ENCODE data around the gene ITGA11.
A peak's percentile ranks its signal among the peaks of the same experiment; 100 is the strongest.

The ITGA11 gene

DNA sequence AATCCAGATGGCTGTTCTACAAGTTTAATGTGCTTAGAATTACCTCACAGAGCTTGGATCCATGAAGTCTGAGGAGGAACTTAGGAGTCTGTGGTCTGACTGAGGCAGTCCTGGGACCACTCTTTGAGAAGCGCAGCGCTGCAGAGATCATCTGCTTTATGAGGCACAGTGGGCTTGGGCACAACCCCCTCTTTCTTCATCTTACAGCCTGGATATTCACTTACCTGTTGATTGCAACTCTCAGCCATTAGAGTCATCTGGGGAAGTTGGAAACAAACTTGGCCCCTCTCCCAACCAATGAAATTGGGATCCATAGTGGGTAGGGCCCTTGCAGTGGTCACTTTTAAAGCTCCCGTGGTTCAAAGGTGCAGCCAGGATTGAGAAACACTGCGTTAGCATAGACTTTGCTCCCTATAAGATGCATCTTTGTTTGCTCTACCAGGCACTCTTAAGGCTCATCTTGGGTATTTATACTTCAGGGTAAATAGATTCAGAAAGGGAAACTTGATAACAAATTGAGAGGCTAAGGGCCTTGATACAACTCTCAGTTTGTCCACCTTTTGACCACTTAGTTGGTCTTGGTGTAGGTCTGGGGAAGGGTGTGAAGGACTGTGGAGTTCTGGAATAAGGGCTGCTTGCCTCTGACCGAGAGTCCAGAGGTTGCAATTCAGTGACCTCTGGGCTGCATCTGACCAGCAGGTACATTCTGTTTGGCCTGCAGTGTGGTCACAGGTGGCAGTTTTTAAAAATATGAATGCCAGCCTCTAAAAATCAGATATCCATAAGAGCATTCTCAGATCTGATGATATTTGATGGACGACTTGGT is 131.6 kb downstream of the ITGA11 start:
- H3K9ac ChIP-seq (ENCODE audit: low read length) = no peak overlapping the region
- H3K4me3 ChIP-seq (ENCODE audit: low read length) = no peak overlapping the region
- H3K27me3 ChIP-seq (ENCODE audit: control insufficient read depth, insufficient read depth, low read length) = no peaks in the 10 kb centered on the region
- H3K4me1 ChIP-seq (ENCODE audit: control insufficient read depth, insufficient read depth, low read length) = peaks cover 7% of the 10 kb centered on the region
- no peaks in the 10 kb centered on the region for H3K9me3 ChIP-seq (ENCODE audit: control insufficient read depth, low read length)
- no peaks in the 10 kb centered on the region for H3K36me3 ChIP-seq (ENCODE audit: control insufficient read depth, insufficient read depth, low read length)

DNA sequence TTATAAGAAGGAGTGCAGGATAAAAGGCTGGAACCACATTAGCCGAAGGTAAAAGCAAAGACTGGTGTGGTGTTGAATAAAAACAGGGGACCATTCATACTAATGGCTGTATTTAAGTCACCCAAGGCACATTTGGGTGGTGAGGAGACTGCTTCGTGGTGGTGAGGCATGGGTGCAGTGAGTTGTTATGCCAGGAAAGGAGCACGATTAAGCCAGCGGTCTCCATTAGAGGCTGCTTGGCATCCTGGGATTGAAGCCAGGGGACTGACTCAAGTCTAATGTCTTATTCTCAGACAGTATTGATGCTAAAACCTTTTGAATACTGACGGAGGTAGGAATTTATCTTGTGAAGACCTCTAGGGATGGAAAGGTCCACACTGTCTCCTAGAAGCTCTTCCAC is 132.5 kb downstream of the ITGA11 start:
- Histone ChIP-seq H3K9me3 (ENCODE audit: control insufficient read depth, low read length) (no peaks in the 10 kb centered on the region), H3K4me1 (ENCODE audit: control insufficient read depth, insufficient read depth, low read length) (peaks cover 7% of the 10 kb centered on the region), H3K4me3 (ENCODE audit: low read length) (no peak overlapping the region), H3K9ac (ENCODE audit: low read length) (no peak overlapping the region), H3K27me3 (ENCODE audit: control insufficient read depth, insufficient read depth, low read length) (no peaks in the 10 kb centered on the region), H3K36me3 (ENCODE audit: control insufficient read depth, insufficient read depth, low read length) (no peaks in the 10 kb centered on the region)

DNA sequence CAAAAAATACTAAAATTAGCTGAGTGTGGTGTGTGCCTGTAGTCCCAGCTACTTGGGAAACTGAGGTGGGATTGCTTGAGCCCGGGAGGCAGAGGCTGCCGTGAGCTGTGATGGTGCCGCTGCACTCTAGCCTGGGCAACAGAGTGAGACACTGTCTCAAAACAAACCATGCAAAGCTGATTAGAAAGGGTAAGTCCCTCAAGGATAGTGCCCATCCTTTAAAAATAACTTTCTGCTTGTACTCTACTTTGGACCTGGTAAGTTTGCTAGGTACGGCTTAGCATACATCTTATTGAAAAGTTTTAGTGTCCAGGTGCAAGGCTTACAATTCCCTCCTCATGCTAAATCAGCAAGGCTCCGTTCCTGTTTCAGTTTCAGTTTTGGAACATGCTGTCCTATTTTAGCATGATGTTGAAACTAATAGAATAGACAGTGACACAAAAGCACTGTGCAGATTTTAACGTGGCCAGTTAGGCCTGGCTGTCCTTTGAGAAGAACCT is 133.0 kb downstream of the ITGA11 start:
- Histone ChIP-seq H3K4me3 (ENCODE audit: low read length) (no peak overlapping the region), H3K9me3 (ENCODE audit: control insufficient read depth, low read length) (no peaks in the 10 kb centered on the region), H3K27me3 (ENCODE audit: control insufficient read depth, insufficient read depth, low read length) (no peaks in the 10 kb centered on the region), H3K9ac (ENCODE audit: low read length) (peak overlapping the region; percentile 40), H3K36me3 (ENCODE audit: control insufficient read depth, insufficient read depth, low read length) (no peaks in the 10 kb centered on the region), H3K4me1 (ENCODE audit: control insufficient read depth, insufficient read depth, low read length) (peaks cover 7% of the 10 kb centered on the region)

DNA sequence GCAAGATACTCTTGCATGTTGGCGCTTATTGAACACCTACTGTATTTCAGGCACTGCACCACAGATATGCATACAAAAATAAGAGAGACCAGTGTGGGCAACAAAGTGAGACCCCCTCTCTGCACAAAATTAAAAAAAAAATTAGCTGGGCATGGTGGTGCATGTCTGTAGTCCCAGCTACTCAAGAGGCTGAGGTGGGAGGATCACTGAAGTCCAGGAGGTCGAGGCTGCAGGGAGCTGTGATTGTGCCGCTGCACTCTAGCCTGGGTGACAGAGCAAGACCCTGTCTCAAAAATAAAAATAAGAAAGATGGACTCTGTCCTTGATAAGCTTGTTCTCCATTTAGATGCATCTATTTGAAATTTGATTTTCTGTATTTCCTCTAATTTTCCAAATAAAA is 133.6 kb downstream of the ITGA11 start:
- Histone ChIP-seq H3K36me3 (ENCODE audit: control insufficient read depth, insufficient read depth, low read length) (no peaks in the 10 kb centered on the region), H3K9me3 (ENCODE audit: control insufficient read depth, low read length) (no peaks in the 10 kb centered on the region), H3K4me3 (ENCODE audit: low read length) (no peak overlapping the region), H3K4me1 (ENCODE audit: control insufficient read depth, insufficient read depth, low read length) (peaks cover 7% of the 10 kb centered on the region), H3K9ac (ENCODE audit: low read length) (no peak overlapping the region), H3K27me3 (ENCODE audit: control insufficient read depth, insufficient read depth, low read length) (no peaks in the 10 kb centered on the region)

DNA sequence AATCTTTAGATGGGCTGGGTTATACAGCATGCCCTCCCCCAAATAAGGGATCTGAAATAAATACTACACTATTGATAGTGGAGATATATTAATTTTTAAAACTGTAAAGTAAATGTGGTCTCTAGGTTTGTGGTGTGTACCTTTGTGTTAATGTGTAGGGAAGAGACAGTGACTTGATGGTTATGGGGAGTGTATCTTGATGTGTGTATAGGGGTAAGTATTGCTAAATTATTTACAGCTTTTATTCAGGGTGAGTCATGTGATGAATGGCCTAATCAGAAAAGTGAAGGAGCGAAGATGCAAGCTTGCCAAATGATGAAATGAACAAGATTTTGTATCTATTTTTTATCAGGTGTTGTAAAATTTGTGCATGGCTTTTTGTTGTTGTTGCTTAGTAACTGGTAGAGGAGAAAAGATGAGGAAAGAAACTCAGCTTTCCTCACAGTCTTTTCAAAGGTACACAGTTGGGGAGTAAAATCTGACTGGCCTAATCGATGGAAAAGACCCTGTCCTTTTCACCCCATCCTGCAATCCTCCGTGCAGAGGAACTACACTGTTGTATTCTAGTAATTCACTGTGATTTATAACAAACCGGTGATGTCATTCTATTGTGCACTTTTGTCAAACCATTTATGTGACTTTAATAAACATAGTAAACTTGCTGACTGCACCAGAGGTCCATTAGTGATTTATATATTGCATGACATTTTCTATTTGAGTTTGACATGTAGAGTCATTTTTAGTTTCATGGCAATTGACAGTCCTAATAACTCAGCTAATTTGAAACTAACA is 136.8 kb downstream of the ITGA11 start:
- Histone ChIP-seq H3K9me3 (ENCODE audit: control insufficient read depth, low read length) (no peaks in the 10 kb centered on the region), H3K4me1 (ENCODE audit: control insufficient read depth, insufficient read depth, low read length) (peaks cover 7% of the 10 kb centered on the region), H3K27me3 (ENCODE audit: control insufficient read depth, insufficient read depth, low read length) (no peaks in the 10 kb centered on the region)

DNA sequence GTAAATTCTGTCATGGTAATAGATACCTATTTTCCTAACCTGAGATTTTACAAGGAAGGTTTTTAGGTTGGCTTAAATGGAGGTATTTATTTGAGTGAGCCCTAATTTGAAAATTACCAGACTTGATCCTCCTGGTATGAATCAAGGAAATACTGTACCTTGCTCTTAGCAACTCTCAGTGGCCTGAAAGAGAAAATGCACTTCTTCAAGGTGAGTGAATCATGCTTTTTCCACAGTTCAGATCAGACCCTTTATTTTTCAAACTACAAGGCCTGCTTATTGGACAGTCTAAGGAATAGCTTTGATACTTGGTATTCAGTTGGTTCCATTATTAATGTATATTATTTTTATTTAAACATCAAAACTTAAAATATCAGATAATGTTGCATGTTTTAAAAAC is 139.0 kb downstream of the ITGA11 start:
- H3K36me3 ChIP-seq (ENCODE audit: control insufficient read depth, insufficient read depth, low read length) = no peaks in the 10 kb centered on the region
- no peaks in the 10 kb centered on the region for H3K4me1 ChIP-seq (ENCODE audit: control insufficient read depth, insufficient read depth, low read length)
- no peak overlapping the region for H3K4me3 ChIP-seq (ENCODE audit: low read length)
- H3K27me3 ChIP-seq (ENCODE audit: control insufficient read depth, insufficient read depth, low read length) = no peaks in the 10 kb centered on the region
- no peaks in the 10 kb centered on the region for H3K9me3 ChIP-seq (ENCODE audit: control insufficient read depth, low read length)
- no peak overlapping the region for H3K9ac ChIP-seq (ENCODE audit: low read length)

More for the DNA sequence above, 136.8 kb downstream of the ITGA11 start:
- no peak overlapping the region for H3K4me3 ChIP-seq (ENCODE audit: low read length)
- no peak overlapping the region for H3K9ac ChIP-seq (ENCODE audit: low read length)
- H3K36me3 ChIP-seq (ENCODE audit: control insufficient read depth, insufficient read depth, low read length) = no peaks in the 10 kb centered on the region

DNA sequence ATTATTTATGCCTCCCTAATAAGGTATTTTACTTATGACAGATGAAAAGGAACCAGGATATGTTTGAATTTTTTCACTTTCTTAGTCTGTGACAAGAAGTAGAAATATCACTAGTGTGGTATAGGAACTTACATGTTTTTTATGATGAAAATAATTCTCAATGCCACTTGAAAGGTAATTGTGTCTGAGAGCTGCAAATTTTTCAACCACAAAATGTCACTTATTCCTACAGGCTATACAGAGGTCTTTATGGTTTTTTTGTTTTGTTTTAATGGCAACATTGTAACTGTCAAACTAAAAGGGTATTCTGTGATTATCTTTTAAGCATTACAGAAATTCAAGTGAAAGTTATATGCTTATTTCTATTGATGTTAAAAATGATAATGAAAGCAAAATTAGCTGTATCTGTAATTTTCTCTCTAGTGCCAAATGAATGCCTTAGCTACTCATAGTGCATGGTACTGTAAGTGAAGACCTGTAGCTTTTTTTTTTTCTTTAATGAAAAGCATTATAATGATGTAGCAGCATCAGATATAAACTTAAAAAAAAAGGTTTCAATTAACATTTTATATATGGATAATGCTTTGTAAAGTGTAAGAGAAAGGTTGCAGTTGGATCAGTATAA is 139.7 kb downstream of the ITGA11 start:
- H3K4me1 ChIP-seq (ENCODE audit: control insufficient read depth, insufficient read depth, low read length) = no peaks in the 10 kb centered on the region

DNA sequence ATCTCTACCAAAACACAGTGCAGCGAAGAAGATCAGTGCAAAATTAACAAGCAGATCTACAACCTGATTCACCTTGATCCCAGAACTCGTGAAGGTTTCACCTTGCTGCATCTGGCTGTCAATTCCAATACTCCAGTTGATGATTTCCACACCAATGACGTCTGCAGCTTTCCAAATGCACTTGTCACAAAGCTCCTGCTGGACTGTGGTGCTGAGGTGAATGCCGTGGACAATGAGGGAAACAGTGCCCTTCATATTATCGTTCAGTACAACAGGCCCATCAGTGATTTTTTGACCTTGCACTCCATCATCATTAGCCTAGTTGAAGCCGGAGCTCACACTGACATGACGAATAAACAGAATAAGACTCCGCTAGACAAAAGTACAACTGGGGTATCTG is 141.2 kb downstream of the ITGA11 start:
- H3K9ac ChIP-seq (ENCODE audit: low read length) = no peak overlapping the region

More for the DNA sequence above, 139.7 kb downstream of the ITGA11 start:
- no peak overlapping the region for H3K9ac ChIP-seq (ENCODE audit: low read length)
- H3K4me3 ChIP-seq (ENCODE audit: low read length) = no peak overlapping the region
- no peaks in the 10 kb centered on the region for H3K36me3 ChIP-seq (ENCODE audit: control insufficient read depth, insufficient read depth, low read length)
- no peaks in the 10 kb centered on the region for H3K27me3 ChIP-seq (ENCODE audit: control insufficient read depth, insufficient read depth, low read length)
- no peaks in the 10 kb centered on the region for H3K9me3 ChIP-seq (ENCODE audit: control insufficient read depth, low read length)

DNA sequence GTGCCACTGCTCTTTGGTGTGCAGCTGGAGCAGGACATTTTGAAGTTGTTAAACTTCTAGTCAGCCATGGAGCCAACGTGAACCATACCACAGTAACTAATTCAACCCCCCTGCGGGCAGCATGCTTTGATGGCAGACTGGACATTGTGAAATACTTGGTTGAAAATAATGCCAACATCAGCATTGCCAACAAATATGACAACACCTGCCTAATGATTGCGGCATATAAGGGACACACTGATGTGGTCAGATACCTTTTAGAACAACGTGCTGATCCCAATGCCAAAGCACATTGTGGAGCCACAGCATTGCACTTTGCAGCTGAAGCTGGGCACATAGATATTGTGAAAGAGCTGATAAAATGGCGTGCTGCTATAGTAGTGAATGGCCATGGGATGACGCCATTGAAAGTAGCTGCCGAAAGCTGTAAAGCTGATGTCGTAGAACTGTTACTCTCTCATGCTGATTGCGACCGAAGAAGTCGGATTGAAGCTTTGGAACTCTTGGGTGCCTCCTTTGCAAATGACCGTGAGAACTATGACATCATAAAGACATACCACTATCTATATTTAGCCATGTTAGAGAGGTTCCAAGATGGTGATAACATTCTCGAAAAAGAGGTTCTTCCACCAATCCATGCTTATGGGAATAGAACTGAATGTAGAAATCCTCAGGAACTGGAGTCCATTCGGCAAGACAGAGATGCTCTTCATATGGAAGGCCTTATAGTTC is 142.2 kb downstream of the ITGA11 start:
- Histone ChIP-seq H3K9ac (ENCODE audit: low read length) (no peak overlapping the region), H3K4me1 (ENCODE audit: control insufficient read depth, insufficient read depth, low read length) (peaks cover 2% of the 10 kb centered on the region), H3K4me3 (ENCODE audit: low read length) (no peak overlapping the region), H3K27me3 (ENCODE audit: control insufficient read depth, insufficient read depth, low read length) (no peaks in the 10 kb centered on the region), H3K9me3 (ENCODE audit: control insufficient read depth, low read length) (no peaks in the 10 kb centered on the region), H3K36me3 (ENCODE audit: control insufficient read depth, insufficient read depth, low read length) (no peaks in the 10 kb centered on the region)

More for the DNA sequence above, 141.2 kb downstream of the ITGA11 start:
- Histone ChIP-seq H3K4me3 (ENCODE audit: low read length) (no peak overlapping the region), H3K4me1 (ENCODE audit: control insufficient read depth, insufficient read depth, low read length) (no peaks in the 10 kb centered on the region), H3K36me3 (ENCODE audit: control insufficient read depth, insufficient read depth, low read length) (no peaks in the 10 kb centered on the region), H3K27me3 (ENCODE audit: control insufficient read depth, insufficient read depth, low read length) (no peaks in the 10 kb centered on the region), H3K9me3 (ENCODE audit: control insufficient read depth, low read length) (no peaks in the 10 kb centered on the region)

DNA sequence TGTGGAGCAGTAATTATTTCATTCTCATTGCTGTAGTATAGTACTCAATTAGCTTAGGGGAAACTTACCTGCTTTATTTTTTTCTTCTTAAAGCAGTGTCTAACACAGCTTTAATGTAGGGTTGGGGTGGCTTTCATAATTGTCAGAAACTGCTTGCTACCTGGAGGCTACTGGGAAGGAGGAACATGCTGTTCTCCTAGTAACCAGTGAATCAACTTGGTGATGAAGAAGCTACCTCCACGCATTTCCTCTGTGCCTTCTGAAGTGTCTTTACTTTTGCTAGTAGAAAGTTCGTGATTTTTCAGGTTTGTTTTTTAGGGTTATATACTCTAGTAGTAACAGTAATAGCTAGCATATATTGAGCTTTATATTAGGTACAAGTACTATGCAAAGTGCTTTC is 142.9 kb downstream of the ITGA11 start:
- Histone ChIP-seq H3K4me1 (ENCODE audit: control insufficient read depth, insufficient read depth, low read length) (peaks cover 6% of the 10 kb centered on the region), H3K9ac (ENCODE audit: low read length) (no peak overlapping the region), H3K4me3 (ENCODE audit: low read length) (no peak overlapping the region), H3K27me3 (ENCODE audit: control insufficient read depth, insufficient read depth, low read length) (no peaks in the 10 kb centered on the region), H3K36me3 (ENCODE audit: control insufficient read depth, insufficient read depth, low read length) (no peaks in the 10 kb centered on the region), H3K9me3 (ENCODE audit: control insufficient read depth, low read length) (no peaks in the 10 kb centered on the region)

DNA sequence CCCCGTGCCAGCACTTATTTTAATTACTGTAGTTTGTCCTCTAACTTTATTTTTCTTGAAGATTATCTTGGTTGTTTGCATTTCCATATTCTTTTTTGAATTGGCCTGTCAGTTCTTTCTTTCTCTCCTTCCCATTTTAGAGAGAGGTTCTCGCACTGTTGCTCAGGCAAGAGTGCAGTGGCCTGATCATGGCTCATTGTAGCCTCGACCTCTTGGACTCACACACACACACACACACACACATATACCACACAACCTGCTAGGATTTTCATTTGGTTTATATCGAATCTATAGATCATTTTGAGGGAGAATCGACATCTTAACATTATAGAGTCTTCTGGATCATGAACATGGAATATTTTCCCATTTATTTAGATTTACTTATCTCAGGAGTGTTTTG is 145.7 kb downstream of the ITGA11 start:
- Histone ChIP-seq H3K9me3 (ENCODE audit: control insufficient read depth, low read length) (no peaks in the 10 kb centered on the region), H3K4me3 (ENCODE audit: low read length) (no peak overlapping the region), H3K4me1 (ENCODE audit: control insufficient read depth, insufficient read depth, low read length) (peaks cover 6% of the 10 kb centered on the region), H3K27me3 (ENCODE audit: control insufficient read depth, insufficient read depth, low read length) (no peaks in the 10 kb centered on the region), H3K36me3 (ENCODE audit: control insufficient read depth, insufficient read depth, low read length) (no peaks in the 10 kb centered on the region), H3K9ac (ENCODE audit: low read length) (no peak overlapping the region)
